H9 (cell line): Measurements from ENCODE around the gene GPR37L1. TPM values are rescaled to one million over a fixed set of nuclear protein-coding genes. Genes with fewer than 3 reads are reported as not detected.

Experiments used
- DNase-seq: peaks from one replicate; pipeline ENCODE4 v3.0.0-alpha.2; 2017
- H2AFZ ChIP-seq: one replicate; pipeline ENCODE4 v1.6.1; 2013; ENCODE audit warnings: mild to moderate bottlenecking, low read length, control low read depth, moderate library complexity
- H2AK5ac ChIP-seq: 2 replicates; pipeline ENCODE4 v1.6.1; 2013; ENCODE audit warnings: low read length, control low read depth, mixed read lengths; ENCODE audit not compliant: insufficient read length
- H2BK120ac ChIP-seq: one replicate; pipeline ENCODE4 v1.6.1; 2013; ENCODE audit warnings: low read depth, mild to moderate bottlenecking, low read length, control low read depth, inconsistent platforms; ENCODE audit not compliant: poor library complexity, severe bottlenecking
- H2BK12ac ChIP-seq: 2 replicates; pipeline ENCODE4 v1.6.1; 2013; ENCODE audit warnings: low read length, control low read depth, mixed read lengths, low read depth; ENCODE audit not compliant: insufficient read length
- H2BK15ac ChIP-seq: 2 replicates; pipeline ENCODE4 v1.6.1; 2013; ENCODE audit warnings: low read depth, low read length, control low read depth
- H2BK20ac ChIP-seq: one replicate; pipeline ENCODE4 v1.6.1; 2013; ENCODE audit warnings: low read depth, mild to moderate bottlenecking, low read length, control low read depth, inconsistent platforms; ENCODE audit not compliant: poor library complexity, severe bottlenecking
- H2BK5ac ChIP-seq: 2 replicates; pipeline ENCODE4 v1.6.1; 2013; ENCODE audit warnings: low read length, control low read depth, mixed read lengths; ENCODE audit not compliant: insufficient read length
- H3K14ac ChIP-seq: 2 replicates; pipeline ENCODE4 v1.6.1; 2013; ENCODE audit warnings: low read length, control low read depth; ENCODE audit not compliant: insufficient read depth
- H3K18ac ChIP-seq: 2 replicates; pipeline ENCODE4 v1.6.1; 2013; ENCODE audit warnings: low read depth, mild to moderate bottlenecking, mixed read lengths, low read length, control low read depth; ENCODE audit not compliant: insufficient read length
- H3K23ac ChIP-seq: 2 replicates; pipeline ENCODE4 v1.6.1; 2013; ENCODE audit warnings: low read length, control low read depth, mixed read lengths, low read depth; ENCODE audit not compliant: insufficient read length
- H3K23me2 ChIP-seq: 2 replicates; pipeline ENCODE4 v1.6.1; 2013; ENCODE audit warnings: low read depth, mild to moderate bottlenecking, mixed read lengths, low read length, control low read depth; ENCODE audit not compliant: insufficient read length, poor library complexity, severe bottlenecking
- H3K27ac ChIP-seq: 2 replicates; pipeline ENCODE4 v1.5.1; 2013; ENCODE audit warnings: low read length, control low read depth, mixed read lengths, low read depth; ENCODE audit not compliant: insufficient read length
- H3K27me3 ChIP-seq: 2 replicates; pipeline ENCODE4 v1.6.1; 2013; ENCODE audit warnings: low read length, control low read depth, inconsistent platforms; ENCODE audit not compliant: insufficient read depth
- H3K4ac ChIP-seq: 2 replicates; pipeline ENCODE4 v1.6.1; 2013; ENCODE audit warnings: low read depth, mild to moderate bottlenecking, control low read depth, inconsistent platforms, low read length, moderate library complexity
- H3K4me1 ChIP-seq: 2 replicates; pipeline ENCODE4 v1.6.1; 2013; ENCODE audit warnings: low read length, control low read depth, inconsistent platforms; ENCODE audit not compliant: insufficient read depth
- H3K4me2 ChIP-seq: 2 replicates; pipeline ENCODE4 v1.6.1; 2013; ENCODE audit warnings: low read length, control low read depth, mixed read lengths; ENCODE audit not compliant: insufficient read length, insufficient read depth
- H3K56ac ChIP-seq: 2 replicates; pipeline ENCODE4 v1.6.1; 2013; ENCODE audit warnings: low read depth, mild to moderate bottlenecking, mixed read lengths, low read length, control low read depth; ENCODE audit not compliant: insufficient read length
- H3K79me1 ChIP-seq: 2 replicates; pipeline ENCODE4 v1.6.1; 2013; ENCODE audit warnings: low read depth, mild to moderate bottlenecking, moderate library complexity, low read length, control low read depth, inconsistent platforms; ENCODE audit not compliant: insufficient read depth, poor library complexity, severe bottlenecking
- H3K79me2 ChIP-seq: 2 replicates; pipeline ENCODE4 v1.6.1; 2013; ENCODE audit warnings: low read length, control low read depth, inconsistent platforms; ENCODE audit not compliant: insufficient read depth
- H3K9ac ChIP-seq: 2 replicates; pipeline ENCODE4 v1.6.1; 2013; ENCODE audit warnings: low read length, control low read depth, mixed read lengths; ENCODE audit not compliant: insufficient read length; ENCODE audit errors: extremely low read depth
- H3K9me3 ChIP-seq: one replicate; pipeline ENCODE4 v1.6.1; 2013; ENCODE audit warnings: low read depth, low read length, inconsistent platforms; ENCODE audit not compliant: control insufficient read depth
- H3T11ph ChIP-seq: one replicate; pipeline ENCODE4 v1.6.1; 2013; ENCODE audit warnings: mild to moderate bottlenecking, low read length, control low read depth, inconsistent platforms
- H4K20me1 ChIP-seq: one replicate; pipeline ENCODE4 v1.6.1; 2013; ENCODE audit not compliant: control insufficient read depth, insufficient read length, insufficient read depth
- H4K5ac ChIP-seq: 2 replicates; pipeline ENCODE4 v1.6.1; 2013; ENCODE audit warnings: low read depth, mild to moderate bottlenecking, mixed read lengths, low read length, control low read depth; ENCODE audit not compliant: insufficient read length
- H4K8ac ChIP-seq: replicated peaks from 2 replicates; pipeline ENCODE4 v1.6.1; 2013; ENCODE audit warnings: low read length, control low read depth, mixed read lengths, low read depth; ENCODE audit not compliant: insufficient read length
- H4K91ac ChIP-seq: 2 replicates; pipeline ENCODE4 v1.6.1; 2013; ENCODE audit warnings: low read depth, mild to moderate bottlenecking, moderate library complexity, mixed read lengths, low read length, control low read depth; ENCODE audit not compliant: insufficient read length
- H3K27ac Mint-ChIP-seq, 3 experiments: 2 replicates in 2 of 3; 3 replicates in 1 of 3; pipeline ENCODE4 v1.8.0; 2020 to 2021; ENCODE audit warnings: mixed read lengths in 3 of 3, mild to moderate bottlenecking in 1 of 3, moderate library complexity in 1 of 3
- H3K27me3 Mint-ChIP-seq: 2 replicates; pipeline ENCODE4 v1.8.0; 2021; ENCODE audit warnings: low read depth, mild to moderate bottlenecking, moderate library complexity, mixed read lengths
- H3K36me3 Mint-ChIP-seq, 3 experiments: 2 replicates in 2 of 3; 3 replicates in 1 of 3; pipeline ENCODE4 v1.8.0; 2020 to 2021; ENCODE audit warnings: low read depth in 3 of 3, mixed read lengths in 3 of 3; ENCODE audit not compliant: insufficient read depth in 1 of 3
- H3K4me1 Mint-ChIP-seq, 2 experiments: 2 replicates each; pipeline ENCODE4 v1.8.0; 2020; ENCODE audit warnings: mixed read lengths in 2 of 2
- H3K4me3 Mint-ChIP-seq, 2 experiments: 2 replicates in 1 of 2; 3 replicates in 1 of 2; pipeline ENCODE4 v1.8.0; 2020 to 2021; ENCODE audit warnings: mild to moderate bottlenecking in 2 of 2, mixed read lengths in 2 of 2, moderate library complexity in 1 of 2
- H3K9me3 Mint-ChIP-seq, 2 experiments: 2 replicates in 1 of 2; 3 replicates in 1 of 2; pipeline ENCODE4 v1.8.0; 2020; ENCODE audit warnings: mild to moderate bottlenecking in 2 of 2, mixed read lengths in 2 of 2, moderate library complexity in 1 of 2
- WGBS: extraction: QIAGEN DNeasy Blood & Tissue Kit; methylation state at CpG from one replicate; pipeline ENCODE4 v1.1.7; 2013; ENCODE audit warnings: missing lambda C conversion rate, low lambda C conversion rate, mixed read lengths; ENCODE audit not compliant: insufficient read length; ENCODE audit errors: extremely low coverage; 5-methylcytosine and 5-hydroxymethylcytosine counted together
- total RNA-seq: library from RNA; stranded (reverse); gene quantifications from 2 replicates; pipeline ENCODE4 v1.2.1, GENCODE V29; 2021
- TF ChIP-seq, protein P1 (sequence below): fragments of 200-600 bp; sonication (generic); conservative IDR thresholded peaks from 3 replicates; pipeline ENCODE4 v1.8.0; 2021; ENCODE audit warnings: antibody characterized with exemption, mild to moderate bottlenecking

GPR37L1 gene
- total RNA-seq, 1 experiment from 2014 or later = 0.11 TPM

DNA sequence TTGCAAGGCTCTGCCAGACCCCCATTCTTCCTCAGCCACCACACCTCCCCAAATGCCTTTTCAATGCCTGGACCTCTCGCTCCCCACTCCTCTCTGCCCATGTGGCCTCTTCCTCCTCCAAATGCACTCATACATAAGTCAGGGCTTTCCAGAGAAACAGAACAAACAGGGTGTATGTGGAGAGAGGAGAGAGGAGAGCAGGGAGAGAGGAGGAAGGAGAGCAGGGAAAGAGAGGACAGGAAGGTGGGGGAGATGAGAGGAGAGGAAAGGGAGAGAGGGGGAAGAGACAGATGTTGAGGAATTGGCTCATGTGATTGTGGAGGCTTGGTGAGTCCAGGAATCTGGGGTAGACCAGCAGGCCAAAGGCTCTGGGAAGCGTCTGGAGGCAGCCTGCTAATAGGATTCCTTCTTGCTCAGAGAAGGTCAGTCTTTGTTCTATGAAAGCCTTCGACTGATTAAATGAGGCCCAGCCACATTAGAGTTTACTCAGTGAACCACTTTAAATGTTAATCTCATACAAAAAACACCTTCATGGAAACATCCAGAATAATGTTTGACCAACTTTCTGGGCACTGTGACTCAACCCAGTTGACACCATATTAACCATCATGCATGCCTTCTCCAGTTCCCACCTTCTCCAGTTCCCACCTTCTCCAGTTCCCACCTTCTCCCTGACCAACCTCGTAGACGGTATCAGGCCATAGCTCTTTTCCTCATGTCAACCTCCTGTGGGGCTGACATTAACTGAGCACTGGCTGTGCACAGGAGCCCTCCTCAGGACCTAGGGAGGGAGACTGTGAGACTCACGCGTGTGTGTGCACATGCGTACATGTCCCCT lies 59.5 kb downstream of the GPR37L1 start:
- H2BK5ac ChIP-seq = no peak overlapping the region
- H3K4me1 Mint-ChIP-seq = peaks cover 12 to 18% of the 10 kb centered on the region in 2 experiments
- H3K36me3 Mint-ChIP-seq = no peaks in the 10 kb centered on the region
- no peaks in the 10 kb centered on the region for H3K9me3 ChIP-seq
- TF ChIP-seq, protein P1, sequence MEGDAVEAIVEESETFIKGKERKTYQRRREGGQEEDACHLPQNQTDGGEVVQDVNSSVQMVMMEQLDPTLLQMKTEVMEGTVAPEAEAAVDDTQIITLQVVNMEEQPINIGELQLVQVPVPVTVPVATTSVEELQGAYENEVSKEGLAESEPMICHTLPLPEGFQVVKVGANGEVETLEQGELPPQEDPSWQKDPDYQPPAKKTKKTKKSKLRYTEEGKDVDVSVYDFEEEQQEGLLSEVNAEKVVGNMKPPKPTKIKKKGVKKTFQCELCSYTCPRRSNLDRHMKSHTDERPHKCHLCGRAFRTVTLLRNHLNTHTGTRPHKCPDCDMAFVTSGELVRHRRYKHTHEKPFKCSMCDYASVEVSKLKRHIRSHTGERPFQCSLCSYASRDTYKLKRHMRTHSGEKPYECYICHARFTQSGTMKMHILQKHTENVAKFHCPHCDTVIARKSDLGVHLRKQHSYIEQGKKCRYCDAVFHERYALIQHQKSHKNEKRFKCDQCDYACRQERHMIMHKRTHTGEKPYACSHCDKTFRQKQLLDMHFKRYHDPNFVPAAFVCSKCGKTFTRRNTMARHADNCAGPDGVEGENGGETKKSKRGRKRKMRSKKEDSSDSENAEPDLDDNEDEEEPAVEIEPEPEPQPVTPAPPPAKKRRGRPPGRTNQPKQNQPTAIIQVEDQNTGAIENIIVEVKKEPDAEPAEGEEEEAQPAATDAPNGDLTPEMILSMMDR = no peak
- no peak overlapping the region for H3K27ac ChIP-seq
- H3K9ac ChIP-seq = no peak overlapping the region
- peak overlapping the region in 2 of 3 experiments; percentile 20 to 75; a peak in 2 of 7 replicates for H3K27ac Mint-ChIP-seq
- no peak overlapping the region for H2BK12ac ChIP-seq
- no peak for DNase-seq
- no peak overlapping the region for H3K4me3 Mint-ChIP-seq
- no peak overlapping the region for H4K91ac ChIP-seq
- H3K4me2 ChIP-seq = no peak overlapping the region
- H3K23ac ChIP-seq = no peak overlapping the region
- H3K4ac ChIP-seq = no peak overlapping the region
- no peaks in the 10 kb centered on the region for H3K79me2 ChIP-seq
- H4K8ac ChIP-seq = no peak overlapping the region
- no CpG with 5 or more reads among the region's 8 CpGs for WGBS
- no peak overlapping the region for H2BK120ac ChIP-seq
- no peak overlapping the region for H3K18ac ChIP-seq
- no peak overlapping the region for H2BK15ac ChIP-seq
- H3T11ph ChIP-seq = no peak overlapping the region
- no peak overlapping the region for H2AK5ac ChIP-seq
- no peak overlapping the region for H2BK20ac ChIP-seq
- no peak overlapping the region for H3K56ac ChIP-seq
- H3K9me3 Mint-ChIP-seq = no peaks in the 10 kb centered on the region; a peak in 1 of 5 replicates
- no peak overlapping the region; the same call in 1 of the 2 replicates for H3K14ac ChIP-seq
- no peak overlapping the region for H2AFZ ChIP-seq
- peaks cover 3% of the 10 kb centered on the region; the same call in 1 of the 2 replicates for H3K4me1 ChIP-seq
- no peaks in the 10 kb centered on the region for H4K20me1 ChIP-seq
- peaks cover 8% of the 10 kb centered on the region for H3K27me3 Mint-ChIP-seq
- no peak overlapping the region for H4K5ac ChIP-seq
- H3K23me2 ChIP-seq = no peaks in the 10 kb centered on the region
- H3K27me3 ChIP-seq = no peaks in the 10 kb centered on the region
- H3K79me1 ChIP-seq = no peaks in the 10 kb centered on the region

Other genes with a start within 250 kb of the GPR37L1 start
- gene SHISA4, start 234.0 kb upstream of the GPR37L1 start, total RNA-seq = 6.3 and 8.1 TPM in 2 replicates
- 0.31 and 0.44 TPM in 2 replicates for gene LMOD1, start 176.4 kb upstream of the GPR37L1 start, total RNA-seq
- 60.3 and 60.9 TPM in 2 replicates for gene TIMM17A, start 167.4 kb upstream of the GPR37L1 start, total RNA-seq
- gene RNPEP, start 140.3 kb upstream of the GPR37L1 start, total RNA-seq = 49.2 and 49.9 TPM in 2 replicates
- 9.1 and 10.4 TPM in 2 replicates for gene ELF3, start 112.3 kb upstream of the GPR37L1 start, total RNA-seq
- gene ARL8A, start 21.8 kb downstream of the GPR37L1 start, total RNA-seq = 58.6 and 67.2 TPM in 2 replicates
- 0.22 and 0.72 TPM in 2 replicates for gene PTPN7, start 37.7 kb downstream of the GPR37L1 start, total RNA-seq
- 0.66 and 1.0 TPM in 2 replicates for gene LGR6, start 70.9 kb downstream of the GPR37L1 start, total RNA-seq
- gene UBE2T, start 219.0 kb downstream of the GPR37L1 start, total RNA-seq = 50.9 and 56.0 TPM in 2 replicates
- gene PPP1R12B, start 225.8 kb downstream of the GPR37L1 start, total RNA-seq = 8.1 and 12.9 TPM in 2 replicates